Measurements from ENCODE around the gene RPL28.

Gene RPL28

DNA sequence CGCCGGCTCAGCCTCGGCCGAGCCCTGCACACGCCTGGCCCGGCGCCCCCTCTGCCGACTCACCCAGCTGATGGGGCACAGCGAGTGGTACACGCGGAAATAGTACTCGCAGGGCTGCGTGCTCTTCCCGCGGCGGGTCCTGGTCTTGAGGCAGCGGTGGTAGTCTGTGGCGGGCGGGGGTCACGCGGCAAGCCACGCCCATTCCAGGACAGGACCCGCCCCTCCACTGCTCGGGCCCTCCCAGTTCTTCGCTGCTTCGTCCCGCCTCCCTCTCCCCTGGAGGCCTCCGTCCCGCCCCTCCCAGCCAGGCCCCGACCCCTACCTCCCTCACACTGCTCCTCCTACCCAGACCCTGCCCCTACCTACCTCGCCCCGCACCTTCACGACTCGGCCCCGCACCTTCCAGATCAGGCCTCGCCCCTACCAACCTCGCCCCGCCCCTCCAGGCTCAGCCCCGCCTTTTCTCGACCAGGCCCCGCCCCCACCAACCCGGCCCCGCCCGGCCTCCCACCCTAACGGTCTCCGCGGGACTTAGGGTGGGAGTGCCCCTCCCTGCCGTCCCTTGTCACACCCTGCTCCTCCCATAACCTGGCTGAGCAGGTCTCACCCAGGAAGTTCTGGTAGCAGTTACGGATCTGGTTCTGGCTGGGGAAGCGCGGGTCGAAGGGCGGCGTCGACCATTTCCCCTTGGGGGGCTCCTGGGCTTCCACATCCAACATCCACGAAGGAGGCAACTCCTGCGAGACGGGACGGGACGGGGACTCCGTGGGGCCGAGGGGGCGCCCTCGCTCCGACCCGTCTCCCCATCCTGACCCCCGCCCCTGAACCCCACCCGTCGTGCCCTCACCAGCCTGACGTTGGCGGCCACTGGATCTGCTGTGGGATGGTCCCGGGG, 31.7 kb upstream of the RPL28 start:
- DNase-seq (ENCODE audit: low spot score): peak; percentile 82

DNA sequence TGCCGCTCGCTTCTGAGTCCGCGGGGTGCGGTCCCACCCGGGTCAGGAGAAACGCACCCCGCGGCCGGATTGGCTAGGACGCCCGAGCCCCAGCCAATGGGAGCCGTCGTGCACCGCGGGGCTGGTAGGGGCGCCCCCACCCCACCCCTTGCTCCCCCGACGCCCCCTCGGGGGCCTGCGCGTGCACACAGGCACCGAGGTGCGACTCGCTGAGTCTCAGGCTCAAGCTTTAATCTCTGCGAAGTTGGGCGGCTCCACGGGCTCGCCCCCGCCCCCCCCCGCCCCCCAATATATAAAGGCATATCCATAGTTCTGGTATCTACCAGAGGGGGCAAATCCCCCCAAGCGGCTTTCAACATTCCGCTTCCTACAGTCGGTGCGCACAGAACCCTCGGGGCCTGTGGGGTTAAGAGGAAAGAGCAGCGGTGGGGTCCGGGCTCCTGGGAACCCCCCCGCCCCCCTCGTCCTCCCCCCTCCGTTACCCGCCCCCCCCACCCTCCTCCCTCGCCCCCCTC, 31.0 kb upstream of the RPL28 start, which contains the start of gene COX6B2:
COX6B2 (minus strand) TSS at position 22 of the 515 bp plus-strand sequence. CDS start 198 bp downstream, outside the sequence.
- DNase-seq (ENCODE audit: low spot score): no peak

DNA sequence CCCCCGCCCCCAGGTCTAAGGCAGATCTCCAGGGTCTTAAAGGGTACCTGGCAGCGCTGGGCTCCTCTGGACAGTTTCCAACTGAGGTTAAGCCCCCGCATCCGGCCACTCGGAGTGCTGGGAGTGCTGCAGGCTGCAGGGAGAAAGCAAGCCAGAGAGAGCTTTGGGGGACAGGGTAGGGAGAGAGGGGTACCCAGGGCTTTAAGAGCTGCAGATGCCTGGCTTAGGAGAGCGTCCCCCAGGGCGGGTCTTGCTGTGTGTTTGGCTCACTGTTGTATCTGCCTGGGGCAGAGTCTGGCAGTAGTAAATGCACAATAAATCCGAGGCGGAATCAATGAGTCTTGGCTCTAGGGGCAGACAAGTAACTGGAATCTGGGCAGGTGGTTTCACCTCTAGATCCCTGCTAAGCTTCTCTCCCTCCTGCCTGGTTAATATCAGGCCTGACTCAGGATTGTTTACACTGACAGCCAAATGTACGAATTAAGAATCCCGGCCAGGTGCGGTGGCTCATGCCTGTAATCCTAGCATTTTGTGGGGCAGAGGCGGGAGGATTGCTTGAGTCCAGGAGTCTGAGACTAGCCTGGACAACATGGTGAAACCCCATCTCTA, 30.4 kb upstream of the RPL28 start:
- no peak for DNase-seq (ENCODE audit: low spot score)

DNA sequence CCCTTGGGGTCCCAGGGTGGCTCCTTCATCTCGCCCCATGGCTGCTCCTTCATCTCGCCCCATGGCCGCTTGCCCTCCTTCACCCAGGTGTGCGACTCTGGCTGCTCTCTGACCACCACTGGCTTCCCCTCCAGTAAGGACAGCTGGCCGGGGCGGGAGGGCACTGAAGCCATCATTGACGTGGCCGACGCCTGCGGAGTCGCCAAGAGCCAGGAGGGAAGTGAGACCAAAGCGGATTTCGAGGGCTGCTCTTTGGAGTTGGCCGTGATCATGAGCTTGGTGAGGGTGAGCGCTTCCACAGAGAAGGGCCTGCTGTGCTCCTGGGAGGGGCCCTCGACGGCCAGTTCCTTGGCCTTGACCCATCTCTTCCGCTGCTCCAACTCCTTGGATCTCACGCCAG, 27.2 kb upstream of the RPL28 start:
- DNase-seq (ENCODE audit: low spot score): no peak

DNA sequence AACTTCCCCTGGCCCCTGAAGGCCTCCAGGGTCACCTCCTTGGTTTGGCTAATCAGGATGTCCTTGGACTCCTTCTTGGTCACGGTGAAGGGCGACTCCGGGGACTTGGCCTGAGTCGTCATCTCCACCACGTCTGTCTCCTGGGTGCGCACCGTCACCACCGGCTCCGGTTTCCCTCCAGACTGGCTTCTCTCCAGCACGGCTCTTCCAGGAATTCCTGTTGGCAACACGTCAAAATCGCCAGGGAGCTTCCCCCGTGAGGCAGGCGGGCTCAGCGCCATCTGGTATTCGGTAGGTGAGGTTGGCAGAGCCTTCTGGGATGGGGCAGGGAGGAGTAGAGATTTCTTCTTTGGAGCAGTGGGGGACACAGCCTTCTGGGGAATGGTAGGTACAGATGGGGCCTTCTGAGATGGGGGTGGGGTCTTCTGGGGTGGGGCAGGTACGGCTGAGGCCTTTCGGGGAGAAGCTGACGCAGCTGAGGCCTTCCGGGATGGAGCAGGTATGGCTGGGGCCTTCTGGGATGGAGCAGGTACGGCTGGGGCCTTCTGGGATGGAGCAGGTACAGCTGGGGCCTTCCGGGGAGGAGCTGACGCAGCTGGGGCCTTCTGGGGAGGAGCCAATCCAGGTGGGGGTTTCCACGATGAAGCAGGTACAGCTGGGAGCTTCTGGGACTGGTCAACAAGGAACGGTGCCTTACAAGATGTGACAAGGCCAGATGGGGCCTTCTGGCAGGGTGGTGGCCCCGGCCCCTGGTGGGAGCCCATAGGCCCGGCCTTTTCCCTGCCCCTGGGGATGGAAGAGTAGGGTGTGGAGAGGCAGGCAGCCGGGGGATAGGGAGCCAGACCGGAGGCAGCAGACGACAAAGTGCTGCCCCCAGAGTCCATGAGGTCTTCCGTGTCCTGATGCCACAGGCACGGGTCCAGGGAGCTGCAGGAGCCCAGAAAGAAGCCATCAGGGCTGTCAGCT, 26.5 kb upstream of the RPL28 start:
- no peak for DNase-seq (ENCODE audit: low spot score)

DNA sequence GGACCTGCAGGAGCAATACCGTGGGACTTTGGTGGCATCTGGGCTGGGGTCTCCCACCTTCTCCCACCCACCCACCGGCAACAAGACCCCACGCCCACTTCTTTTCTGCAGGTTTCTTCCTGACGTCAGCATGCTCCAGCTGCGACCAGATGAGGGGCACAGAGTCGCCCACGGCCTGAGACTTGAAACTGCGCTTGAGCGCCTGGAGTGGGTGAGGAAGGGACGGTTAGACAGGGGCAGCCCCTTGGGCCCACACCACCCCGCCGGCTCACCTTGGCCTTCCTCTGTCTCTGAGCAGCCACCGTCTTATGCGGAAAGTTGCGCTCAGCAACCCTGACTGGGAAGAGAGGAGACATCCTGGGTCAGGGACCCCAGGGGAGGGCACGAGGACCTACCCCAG, 24.8 kb upstream of the RPL28 start:
- no peak for DNase-seq (ENCODE audit: low spot score)

DNA sequence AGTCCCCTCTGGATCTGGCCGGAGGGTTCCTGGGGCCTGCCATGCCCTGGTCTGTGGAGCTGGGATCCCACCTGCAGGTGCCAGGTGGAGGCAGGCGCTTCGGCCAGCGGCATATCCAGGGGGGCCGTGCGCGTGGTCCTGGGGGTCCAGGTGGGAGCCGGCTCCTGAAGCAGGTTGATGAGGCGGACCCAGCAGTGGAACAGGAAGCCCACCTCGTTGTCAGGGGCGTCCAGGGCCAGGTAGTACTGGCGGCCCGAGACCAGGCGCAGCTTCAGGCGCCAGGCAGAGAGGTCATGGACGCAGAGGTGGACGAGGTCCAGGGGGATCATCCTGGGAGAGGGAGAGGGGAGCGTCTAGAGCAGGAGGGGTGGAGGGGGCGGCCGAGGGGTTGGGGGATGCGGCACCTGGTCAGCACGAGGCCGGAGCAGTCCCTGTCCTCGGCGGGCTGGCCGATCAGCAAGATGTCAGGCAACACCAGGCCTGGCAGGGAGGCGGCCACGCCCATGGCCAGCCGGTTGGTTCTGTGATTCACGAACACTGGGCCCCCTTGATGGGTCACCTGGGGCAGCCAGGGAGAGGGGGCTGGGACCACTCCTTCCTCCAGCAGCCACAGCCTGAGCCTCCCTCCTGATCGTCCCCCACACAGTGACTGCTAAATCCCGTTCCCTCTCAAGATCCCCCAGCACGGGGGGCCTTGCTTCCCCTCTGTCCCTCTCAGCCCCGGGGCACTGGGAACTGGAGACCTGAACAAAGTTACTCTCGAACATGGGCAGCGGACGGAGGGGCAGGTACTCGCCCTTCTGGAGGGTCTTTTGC, 23.4 kb upstream of the RPL28 start:
- DNase-seq (ENCODE audit: low spot score): no peak

DNA sequence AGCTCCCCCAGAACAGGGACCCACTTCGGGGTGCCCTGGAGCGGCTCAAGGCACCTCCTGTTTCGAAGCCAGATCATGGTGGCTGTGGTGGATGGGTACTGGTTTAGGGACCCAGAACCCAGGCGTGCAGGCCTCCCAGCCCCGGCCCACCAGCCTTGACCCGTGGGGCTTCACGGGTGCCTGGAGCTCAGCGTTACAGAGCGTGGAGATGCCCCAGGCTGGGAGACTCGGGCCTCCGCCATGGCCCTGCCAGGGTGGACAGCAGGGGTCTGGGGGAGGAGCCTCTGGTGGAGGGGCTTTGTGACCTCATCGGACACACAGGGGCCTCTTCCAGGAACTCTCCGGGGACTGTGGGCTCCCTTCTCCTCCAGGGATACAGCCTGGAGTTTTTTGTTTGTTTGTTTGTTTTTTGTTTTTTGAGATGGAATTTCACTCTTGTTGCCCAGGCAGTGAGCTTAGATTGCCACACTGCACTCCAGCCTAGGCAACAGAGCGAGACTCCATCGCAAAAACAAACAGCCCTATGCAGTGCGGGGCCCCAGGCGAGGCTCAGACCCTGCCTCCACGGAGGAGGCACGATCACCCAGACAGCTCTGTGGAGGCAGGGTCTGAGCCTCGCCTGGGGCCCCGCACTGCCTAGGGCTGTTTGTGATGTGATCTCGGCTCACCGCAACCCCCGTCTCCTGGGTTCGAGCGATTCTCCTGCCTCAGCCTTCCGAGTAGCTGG, 22.6 kb upstream of the RPL28 start, which contains the start of gene GARIN5B:
GARIN5B (minus strand) TSS at position 271 of the 727 bp plus-strand sequence; CDS start at position 77, 194 bp downstream.
- DNase-seq (ENCODE audit: low spot score): no peak

DNA sequence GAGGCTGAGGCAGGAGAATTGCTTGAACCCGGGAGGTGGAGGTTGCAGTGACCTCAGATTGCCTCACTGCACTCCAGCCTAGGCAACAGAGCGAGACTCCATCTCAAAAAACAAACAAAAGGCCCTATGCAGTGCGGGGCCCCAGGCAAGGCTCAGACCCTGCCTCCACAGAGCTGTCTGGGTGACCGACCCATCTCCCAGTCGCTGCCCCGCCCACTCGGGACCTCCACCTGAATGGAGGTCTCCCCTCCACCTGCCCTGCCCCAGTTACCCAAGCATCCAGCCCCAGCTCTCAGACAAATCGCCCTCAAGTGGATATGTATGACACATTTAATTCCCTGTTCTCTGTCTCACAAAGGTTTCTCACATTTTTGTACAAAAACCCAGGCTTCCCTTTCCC, 20.5 kb upstream of the RPL28 start:
- DNase-seq (ENCODE audit: low spot score): no peak

DNA sequence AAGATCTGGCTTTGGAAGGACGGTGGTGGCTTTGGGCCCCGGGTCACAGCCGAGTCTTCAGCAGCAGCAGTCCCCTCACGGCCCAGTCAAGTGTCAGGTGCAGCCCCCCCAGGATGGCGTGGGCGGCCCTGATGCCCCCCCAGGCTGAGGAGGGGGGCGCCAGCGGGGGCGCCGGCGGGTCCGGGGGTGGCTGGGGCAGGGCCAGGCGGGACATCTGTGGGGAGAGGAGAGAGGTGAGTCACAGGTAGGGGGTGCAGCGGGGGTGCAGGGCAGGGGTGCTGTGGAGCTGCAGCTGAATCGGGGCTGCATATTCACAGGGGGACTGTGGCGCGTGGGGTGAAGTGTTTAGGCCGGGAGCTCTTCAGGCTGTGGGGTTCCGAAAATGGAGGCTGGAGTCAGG, 19.8 kb upstream of the RPL28 start:
- no peak for DNase-seq (ENCODE audit: low spot score)

DNA sequence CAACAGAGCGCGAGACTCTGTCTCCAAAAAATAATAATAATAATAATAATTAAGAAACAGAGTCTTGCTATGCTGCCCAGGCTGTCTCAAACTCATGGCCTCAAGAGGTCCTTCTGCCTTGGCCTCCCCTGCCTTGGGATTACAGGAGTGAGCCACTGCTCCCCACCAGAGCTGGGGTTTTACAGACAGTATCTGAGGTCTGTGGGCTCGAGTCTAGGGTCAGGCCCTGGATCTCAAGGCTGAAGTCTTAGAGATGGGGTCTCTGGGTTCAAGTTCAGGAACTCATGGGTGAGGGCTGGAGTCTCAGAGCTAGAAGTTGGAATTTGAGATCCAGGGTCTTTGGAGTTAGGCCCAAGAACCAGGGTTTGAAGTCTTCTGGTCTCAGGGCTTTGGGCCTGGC, 18.9 kb upstream of the RPL28 start:
- DNase-seq (ENCODE audit: low spot score): no peak

DNA sequence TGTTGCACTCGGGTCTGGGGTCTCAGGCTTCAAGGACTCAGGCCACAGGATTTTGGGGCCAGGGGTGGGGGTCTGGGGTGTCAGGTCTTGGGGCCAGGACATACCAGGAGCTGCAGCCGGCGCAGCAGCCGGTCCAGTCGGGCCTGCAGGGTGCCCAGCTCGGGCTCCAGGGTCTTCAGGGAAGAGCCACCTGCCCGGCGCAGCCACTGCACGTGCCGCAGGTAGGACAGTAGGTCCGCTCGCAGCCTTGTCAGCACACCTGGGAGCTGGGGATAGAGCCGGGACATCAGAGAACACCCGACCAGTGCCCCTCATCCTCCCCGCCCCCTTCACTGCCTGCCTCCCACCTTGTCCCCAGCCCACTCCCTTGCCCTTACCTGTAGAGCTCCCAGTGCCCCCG, 17.6 kb upstream of the RPL28 start:
- DNase-seq (ENCODE audit: low spot score): no peak

DNA sequence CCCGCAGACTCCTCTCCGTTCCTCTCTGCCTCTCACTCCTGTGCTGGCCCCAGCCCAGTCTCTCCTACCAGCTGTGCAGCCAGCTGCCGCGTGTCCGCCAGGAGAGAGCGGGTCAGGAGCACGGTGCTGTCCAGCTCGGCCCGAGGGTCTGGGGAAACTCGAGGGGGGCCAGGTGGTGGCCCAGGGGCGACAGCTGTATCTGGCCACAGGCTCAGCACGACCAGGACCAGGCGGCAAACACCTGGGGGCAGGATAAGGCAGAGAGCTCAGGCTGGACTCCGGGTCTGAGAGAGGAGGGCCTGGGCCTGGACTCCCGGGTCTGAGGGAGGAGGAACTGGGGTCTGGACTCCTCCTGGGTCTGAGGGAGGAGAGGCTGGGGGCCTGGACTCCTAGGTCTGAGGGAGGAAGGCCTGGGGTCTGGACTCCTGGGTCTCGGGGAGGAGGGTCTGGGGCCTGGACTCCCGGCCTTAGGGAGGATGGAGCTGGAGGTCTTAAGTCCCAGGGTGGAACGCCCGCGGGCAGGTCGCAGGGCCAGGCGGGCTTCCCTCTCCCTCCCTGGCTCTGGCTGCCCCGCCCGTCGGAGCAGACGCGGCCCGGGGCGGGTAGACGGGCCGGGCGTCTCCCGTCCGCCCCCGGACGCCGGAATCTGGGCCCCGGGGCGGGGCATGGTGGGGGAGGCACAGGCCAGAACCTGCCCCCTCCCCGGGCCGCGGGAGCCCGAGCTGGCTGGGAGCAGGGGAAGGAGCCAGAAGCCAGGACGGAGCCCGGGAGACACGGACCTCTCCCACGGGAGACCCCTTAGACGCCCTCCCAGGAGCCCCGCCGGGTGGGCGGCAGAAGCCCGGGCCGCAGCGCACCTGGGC, 16.8 kb upstream of the RPL28 start:
- peak; percentile 90 for DNase-seq (ENCODE audit: low spot score)

DNA sequence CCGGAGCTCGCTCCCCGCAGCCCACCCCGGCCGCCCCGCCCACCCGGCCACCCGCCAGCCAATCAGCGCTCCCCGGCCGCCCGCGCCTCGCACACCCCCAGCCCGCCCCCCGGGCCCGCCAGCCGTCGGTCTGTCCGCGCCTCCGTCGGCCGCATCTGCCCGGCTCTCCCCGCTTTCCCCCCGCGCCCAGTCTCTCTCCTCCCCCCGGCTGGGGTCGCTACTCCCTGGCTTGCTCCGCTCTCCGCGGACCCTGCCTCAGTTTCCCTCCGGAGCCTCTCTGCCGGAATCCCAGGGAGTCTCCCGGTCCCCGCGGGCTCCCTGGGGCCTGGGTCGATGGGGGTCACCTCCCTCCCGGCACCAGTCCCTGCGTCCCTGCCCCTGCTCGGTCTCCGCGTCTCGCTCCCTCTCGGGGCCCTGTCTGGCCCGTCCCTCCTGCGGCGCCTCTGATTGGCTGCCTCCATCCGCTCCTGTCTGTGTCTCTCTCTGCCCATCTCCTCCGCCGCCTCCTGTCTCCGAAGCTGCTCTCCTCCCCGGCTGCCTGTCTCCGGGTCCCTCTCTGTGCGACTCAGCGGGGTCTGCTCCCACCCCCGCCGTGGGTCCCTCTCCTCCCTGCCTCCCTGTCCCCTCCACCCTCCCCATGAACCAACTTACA, 16.0 kb upstream of the RPL28 start:
- peak; percentile 95 for DNase-seq (ENCODE audit: low spot score)

DNA sequence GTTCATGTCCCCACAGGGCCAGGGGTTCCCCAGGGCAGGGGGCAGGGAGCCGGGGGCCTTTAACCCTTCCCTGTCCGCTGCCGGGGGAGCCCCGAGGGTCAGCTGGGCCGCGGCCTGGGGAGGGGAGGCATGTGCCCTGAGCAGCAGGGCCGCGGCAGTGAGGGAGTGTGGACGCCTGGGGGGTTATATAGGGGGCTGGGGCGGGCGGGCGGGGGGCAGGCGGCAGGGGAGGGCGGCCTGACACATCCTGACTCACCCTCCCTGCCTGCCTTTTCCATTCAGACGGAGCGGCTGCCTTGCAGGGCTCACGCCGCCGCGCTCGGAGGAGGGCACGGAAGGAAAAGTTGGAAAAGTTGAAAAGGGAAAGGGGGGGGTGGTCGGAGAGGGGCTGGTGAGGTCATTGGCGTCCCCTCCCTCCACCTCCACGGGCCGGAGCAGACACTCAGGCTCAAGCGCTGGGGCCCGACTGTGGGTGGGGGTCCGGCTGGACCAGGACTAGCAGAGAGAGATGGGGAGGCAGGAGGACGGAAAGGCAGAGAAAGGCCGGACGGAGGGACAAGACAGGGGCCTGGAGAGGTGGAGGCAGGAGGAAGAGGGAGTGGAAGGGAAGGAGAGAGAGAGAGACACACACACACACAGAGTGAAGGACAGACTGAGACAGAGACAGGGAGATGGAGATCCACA, 15.3 kb upstream of the RPL28 start, which contains the start of gene IL11:
IL11 (minus strand) TSS at position 159 of the 684 bp plus-strand sequence; CDS start at position 6, 153 bp downstream.
- DNase-seq (ENCODE audit: low spot score): peak; percentile 88

DNA sequence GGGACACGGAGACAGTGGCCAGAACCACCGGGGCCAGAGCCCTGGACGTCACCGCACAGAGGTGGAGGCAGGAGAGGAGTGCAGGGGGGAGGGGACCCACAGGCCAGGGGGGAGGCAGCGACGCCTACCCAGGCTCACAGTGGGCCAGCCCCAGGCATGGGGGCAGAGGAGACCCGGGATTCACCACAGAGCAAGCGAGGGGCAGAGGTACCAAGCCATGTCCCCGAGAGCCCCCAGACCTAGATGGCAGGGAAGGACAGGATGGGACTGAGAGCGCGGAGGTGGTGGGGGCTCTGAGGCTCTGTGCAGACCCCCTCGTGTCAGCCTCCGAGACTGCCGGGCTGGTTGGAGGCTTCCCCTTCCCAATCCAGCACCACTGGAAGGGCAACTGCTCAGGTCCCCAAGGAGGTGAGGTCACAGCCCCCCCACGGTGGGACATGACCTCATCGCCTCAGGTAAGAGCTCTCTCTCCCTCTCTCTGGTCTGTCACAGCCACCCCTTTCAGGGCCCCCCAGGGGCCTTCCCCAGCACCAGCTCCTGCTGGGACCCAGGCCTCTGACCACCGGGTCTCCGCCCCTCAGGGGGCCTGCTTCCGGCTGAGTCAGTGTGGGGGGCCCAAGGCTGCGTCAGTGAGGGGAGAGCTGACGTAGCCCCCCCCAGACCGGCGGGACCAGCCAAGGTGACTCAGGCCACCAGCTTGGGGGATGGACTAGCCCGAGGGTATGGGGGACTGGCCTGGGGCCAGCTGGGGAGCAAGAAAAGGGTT, 13.2 kb upstream of the RPL28 start:
- DNase-seq (ENCODE audit: low spot score): peak; percentile 55

DNA sequence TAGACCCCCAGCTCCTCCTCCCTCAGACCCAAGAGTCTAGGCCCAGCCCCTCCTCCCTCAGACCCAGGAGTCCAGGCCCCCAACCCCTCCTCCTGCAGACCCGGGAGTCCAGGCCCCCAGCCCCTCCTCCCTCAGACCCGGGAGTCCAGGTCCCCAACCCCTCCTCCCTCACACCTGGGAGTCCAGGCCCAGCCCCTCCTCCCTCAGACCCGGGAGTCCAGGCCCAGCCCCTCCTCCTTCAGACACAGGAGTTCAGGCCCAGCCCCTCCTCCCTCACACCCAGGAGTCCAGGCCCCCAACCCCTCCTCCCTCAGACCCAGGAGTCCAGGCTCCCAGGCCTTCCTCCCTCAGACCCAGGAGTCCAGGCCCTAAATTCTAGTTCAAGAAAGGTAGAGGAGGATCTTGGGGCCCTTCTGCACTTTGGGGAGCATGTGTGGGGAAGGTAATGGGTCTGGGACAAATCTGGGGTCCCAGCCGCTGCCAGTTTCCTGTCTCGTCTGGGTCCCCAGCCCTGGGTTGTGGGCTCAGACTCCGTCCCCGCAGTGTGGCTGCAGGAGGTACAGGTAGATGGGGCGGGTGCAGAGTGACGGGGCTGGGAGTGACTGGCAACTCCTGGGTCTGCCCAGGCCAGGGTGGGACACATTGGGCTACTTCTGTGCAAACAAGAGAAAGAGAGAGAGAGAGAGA, 12.3 kb upstream of the RPL28 start:
- DNase-seq (ENCODE audit: low spot score): no peak
